Measurements from ENCODE around the gene MOSMO.
A peak's percentile ranks its signal among the peaks of the same experiment; 100 is the strongest.
"Not testable (repeated sequence)": the region's sequence is repeated elsewhere in the genome, so short reads cannot be mapped to it uniquely, and the experiment has no call there.

MOSMO gene

DNA sequence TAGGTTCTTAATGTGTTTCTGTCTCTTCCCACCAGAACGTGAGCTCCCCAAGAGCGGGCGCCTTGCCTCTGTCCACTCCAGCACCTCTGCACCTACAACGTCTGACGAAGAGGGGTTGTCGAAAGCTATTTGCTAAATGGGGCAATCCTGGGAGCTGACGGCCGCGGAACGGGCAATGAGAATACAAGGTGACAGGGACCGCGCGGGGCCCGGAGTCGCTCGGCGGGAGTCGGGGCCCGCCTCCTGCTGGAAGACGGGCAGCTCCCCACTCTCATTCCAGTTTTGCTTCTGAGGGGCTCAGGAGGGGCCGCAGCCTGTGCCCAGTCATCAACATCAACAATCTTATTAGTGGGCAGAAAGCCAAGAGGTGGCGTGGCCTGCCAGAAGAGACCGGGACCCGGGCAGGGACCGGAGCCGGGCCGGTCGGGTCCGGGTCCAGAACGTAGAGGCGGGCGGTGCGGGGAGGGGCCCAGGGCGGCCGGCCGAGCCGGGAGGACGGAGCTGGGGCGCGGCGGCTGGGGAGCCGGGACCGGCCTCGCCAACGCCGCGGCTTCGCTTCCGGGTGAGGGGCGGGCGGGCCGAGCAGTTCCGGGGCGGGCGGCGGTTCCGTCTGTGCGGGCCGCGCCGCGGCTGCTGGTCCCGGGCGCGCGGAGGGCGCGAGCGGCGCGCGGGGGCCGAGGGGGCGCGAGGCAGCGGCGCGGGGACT, at the start of gene MOSMO:
Gene MOSMO, plus strand, starts transcription at position 603 of the 706 bp plus-strand sequence. CDS start 191 bp downstream, outside the sequence.
- DNase-seq, result peak; percentile 8 to 63 (median 39)

DNA sequence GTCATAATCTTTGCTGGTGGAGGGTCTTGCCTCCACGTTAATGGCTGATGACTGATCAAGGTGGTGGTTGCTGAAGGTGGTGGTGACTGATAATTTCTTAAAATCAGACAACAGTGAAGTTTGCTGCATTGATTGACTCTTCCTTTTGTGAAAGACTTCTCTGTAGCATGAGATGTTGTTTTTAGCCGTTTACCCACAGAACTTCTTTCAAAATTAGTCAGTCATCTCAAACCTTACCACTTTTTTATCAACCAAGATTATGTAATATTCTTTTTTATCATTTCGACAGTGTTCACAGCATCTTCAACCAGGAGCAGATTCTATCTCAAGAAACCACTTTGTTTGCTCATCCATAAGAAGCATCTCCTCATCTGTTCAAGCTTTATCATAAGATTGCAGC, 48.9 kb upstream of the MOSMO start:
- no peak for DNase-seq

DNA sequence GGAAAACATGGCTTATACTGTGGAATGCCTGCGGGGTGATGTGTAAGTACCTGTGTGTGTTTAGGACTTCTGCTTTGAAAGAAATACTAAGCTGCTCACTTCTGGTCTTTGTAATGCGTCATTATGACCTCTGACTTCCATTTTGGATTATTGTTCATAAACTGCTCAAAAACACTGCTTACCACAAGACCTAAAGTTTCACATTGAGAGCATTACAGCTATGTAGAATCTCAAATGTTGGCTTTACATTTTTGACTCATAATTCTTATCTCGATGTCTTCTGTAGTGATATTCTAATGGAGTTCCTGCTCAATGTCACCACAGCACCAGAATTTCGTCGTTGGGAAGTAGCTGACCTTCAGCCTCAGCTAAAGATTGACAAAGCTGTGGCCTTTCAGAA, 45.4 kb upstream of the MOSMO start:
- DNase-seq, result no peak

DNA sequence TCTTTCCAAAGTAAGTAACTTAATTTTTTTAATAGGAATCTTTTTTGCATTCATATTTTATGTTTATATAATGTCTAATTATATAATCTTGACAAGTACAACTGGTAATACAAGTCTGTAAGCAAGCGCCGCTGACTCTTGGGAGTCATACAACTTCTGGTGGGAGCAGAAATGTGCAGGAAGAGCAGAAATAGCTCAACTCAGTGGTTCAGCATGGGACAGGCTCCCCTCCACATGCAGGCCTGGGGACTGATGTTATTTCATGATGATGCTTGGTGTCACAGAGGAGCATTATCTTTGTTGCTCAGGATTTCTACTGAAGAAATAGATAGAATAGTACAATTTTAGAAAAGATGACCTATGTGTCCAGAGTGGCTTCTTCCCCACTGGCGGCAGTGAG, 44.0 kb upstream of the MOSMO start:
- no peak for DNase-seq

DNA sequence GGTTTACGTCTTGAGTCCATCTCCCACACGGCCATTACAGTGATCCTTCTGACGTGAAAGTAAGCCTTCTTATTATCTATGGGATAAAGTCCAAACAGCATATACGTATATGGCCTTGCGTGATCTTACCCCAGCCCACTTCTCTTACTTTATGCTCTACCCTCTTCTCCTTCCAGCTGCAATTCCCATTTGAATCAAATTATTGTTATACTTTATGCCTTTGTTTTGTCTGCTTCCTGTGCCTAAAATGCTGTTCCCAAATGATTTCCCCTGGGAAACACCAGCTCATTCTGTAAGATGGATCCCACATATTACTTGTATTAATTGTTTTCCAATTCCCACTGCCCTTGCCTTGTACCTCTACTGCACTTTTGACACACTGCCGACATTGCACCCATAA, 43.6 kb upstream of the MOSMO start:
- DNase-seq, result no peak

DNA sequence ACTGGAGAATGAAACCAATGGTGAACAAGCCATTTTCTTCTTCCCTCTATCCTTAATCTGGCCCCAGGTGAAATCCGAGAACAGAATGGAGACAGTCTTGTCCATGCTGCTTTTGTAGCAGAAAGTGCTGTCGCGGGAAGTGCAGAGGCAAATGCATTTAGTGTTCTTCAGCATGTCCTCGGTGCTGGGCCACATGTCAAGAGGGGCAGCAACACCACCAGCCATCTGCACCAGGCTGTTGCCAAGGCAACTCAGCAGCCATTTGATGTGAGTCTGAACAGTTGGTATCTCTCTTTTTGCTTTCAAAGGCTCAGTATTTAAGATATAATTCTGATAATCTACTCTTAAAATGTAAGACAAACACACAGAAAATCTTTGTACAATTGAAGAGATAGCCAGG, 36.1 kb upstream of the MOSMO start:
- DNase-seq, result no peak

DNA sequence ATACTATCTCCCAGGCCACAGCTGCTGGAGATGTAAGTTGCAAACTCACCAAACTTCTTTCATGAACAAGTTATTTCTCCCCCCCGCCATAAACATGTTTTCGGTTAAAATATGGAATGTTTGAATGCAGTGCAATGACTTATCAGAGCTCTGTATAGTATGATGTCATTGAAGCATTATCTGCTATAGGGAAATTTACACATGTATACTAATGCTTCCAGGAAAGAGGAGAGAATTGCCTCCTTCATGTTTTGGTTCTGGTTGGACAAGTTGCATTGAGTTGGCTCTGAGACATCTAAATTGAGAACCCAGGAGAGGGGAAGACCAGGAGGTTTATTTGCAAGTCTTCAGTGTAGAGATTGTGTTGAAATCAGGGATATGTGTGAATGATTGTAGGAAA, 34.0 kb upstream of the MOSMO start:
- DNase-seq, result no peak

DNA sequence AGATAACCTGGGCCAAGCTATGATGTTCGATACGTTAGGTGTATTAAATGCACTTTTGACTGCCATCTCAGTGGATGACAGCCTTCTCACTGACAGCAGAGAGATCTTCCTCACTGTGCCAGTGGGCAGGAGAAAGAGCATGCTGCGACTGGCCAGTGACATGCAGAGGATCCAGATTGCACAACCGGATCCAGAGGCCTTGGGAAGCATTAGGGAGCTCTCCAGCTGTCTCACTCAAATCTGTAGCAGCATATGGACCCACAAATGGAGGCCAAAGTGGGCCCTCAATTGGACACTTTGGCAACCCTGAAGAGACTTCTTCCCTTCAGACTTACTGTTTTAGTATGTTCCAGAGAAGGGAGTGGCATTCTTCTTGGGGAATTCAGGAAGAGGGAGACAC, 27.9 kb upstream of the MOSMO start:
- DNase-seq, result no peak

DNA sequence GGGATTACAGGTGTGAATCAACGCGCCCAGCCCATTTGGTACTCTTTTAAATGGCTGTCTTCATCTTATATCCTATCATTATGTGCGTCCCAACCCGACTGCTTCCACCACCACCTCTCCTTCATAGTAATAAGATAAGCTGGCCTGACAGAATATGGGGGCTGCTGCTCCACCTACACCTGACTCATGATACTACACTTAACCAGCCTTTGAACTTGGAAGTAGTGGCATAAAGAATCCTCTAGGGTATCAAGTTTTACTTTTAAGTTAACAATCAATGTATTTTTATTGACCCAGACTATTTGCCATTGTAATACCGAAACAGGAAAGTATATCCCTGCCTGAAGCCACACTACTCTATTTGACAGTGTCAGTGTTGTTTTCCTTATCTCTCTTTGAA, 25.8 kb upstream of the MOSMO start:
- no peak for DNase-seq

DNA sequence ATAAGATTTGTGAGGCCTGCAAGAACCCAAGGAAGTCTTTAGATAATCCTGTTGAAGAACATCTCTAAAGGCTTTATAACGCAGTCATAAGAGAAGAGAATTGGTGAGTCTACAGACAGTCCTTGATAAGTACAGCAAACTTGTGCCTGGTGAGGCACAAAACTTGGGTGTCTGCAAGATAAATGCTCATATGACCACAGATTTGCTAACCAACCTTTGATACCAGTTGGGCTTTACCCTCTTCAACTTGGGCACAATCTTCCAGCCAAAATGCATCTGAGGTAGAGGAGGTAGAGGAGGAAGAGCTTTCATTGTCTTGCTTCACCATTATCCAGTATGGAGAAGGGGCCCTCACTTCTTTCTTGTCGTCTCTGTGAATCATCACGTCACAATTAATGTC, 23.8 kb upstream of the MOSMO start:
- DNase-seq, result no peak

DNA sequence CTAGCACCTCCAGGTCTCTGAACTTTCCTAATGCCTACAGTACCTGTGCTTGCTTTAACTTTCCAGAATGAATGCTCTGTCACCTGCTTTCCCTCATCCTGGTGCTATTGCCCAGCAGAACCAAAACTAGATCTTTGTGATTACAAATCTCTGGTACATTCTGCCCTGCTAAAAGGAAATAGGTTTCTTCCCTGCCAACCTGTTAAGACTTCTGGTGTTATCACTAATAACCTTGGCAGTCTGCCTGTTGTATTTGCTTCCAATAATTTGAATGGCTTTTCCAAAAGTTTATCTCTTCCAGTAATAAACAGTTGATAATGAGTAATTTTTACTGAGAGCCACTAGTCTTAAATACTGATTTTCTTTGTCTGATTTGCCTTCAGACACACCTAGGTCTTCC, 22.4 kb upstream of the MOSMO start:
- no peak for DNase-seq

DNA sequence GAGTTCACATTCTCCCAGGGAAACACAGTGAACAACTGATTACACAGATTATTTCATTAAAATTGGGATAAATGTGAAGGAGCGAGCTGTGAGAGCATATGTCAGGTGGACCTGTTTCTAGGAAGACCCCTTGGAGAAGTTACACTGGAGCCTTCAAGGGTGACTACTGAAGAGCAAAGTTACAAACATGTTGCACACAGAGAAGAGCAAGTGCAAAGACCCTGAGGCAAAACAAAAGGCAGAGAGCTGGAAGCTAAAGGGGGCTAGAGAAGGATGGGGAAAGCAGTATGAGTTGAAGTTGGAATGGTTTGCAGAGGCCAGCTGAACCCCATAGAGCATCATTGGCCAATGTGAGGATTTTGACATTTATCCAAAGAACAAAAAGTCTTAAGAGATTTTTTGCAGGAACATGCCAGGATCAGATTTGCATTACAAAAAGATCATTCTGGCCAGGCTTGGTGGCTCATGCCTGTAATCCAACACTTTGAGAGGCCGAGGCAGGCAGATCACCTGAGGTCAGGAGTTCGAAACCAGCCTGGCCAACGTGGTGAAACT, 21.1 kb upstream of the MOSMO start:
- no peak for DNase-seq

DNA sequence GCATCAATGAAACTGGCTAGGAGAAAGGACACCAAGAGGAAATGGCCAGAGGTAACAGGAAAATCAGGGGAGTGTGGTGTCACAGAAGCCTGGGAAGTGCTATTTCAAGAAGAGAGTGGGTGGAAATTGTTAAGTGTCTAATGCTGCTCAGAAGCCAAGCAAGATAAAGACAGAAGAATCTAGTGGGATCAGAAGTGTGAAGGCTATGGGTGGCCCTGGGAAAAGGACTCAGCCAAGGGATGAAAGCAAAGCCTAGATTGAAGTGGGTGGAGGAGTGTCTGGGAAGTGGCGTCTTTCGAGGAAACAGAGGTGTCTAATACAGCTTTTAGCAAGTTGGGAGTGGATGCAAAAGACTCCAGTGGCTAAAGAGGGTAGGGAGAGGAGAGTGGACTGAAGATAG, 20.4 kb upstream of the MOSMO start:
- DNase-seq, result no peak

DNA sequence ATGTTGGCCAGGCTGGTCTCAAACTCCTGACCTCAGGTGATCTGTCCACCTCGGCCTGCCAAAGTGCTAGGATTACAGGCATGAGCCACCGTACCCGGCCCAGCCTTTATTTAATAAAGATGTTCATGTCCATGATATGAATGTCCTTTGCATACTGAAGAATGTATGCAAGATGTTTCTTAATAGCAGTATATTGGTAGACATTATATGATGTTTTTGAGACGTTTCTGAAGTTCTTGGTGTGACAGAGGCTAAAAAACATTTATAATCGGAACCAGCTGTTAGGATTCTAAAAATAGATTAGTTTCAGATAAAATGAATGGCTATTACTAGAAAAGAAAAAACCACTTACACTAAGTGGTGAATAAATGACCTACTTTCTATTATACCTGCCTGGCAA, 18.8 kb upstream of the MOSMO start:
- DNase-seq, result no peak

DNA sequence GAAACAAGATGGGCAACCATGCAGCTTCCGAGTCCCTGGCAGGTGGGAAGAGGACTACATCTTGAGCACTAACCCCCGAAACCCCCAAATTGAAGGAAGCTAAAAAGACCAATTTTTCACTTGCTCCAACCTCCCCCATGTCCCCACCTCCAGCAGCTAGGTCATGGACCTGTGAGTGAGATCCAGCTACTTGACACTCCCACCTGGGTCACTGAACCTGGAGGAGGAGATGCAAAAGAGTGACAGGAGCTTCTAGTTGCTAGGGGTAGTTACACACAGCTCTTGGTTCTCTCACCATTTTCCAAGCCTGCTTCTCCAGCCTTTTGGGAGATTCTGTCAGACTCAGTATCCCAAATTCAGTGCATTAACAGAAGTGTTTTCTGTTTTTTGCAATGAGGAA, 18.2 kb upstream of the MOSMO start:
- DNase-seq, result no peak

DNA sequence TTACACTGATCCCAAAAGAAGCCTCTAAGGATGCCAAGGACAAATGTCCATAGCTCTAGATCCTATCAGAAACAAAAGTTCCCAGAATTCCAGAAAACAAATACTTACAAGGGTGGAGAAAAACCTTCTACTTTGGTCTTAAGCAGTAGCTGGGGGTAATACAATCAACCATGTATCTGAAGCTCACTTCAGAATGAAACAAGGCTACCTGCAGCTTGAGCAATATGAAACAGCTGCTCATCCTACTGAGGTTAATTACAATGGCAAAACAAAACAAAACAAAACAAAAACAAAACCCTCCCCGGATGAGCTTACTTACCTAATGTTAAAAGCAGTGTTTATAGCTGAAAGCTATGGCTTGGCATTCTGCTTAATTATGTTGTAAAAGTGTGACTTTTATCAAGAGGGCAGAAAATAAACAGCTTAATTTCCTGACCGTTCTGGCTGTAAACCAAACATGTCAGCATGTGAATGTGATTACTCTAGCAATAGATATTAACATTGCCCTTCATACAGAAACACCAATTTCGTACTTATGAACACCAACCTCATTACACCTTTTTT, 17.4 kb upstream of the MOSMO start:
- no peak for DNase-seq

DNA sequence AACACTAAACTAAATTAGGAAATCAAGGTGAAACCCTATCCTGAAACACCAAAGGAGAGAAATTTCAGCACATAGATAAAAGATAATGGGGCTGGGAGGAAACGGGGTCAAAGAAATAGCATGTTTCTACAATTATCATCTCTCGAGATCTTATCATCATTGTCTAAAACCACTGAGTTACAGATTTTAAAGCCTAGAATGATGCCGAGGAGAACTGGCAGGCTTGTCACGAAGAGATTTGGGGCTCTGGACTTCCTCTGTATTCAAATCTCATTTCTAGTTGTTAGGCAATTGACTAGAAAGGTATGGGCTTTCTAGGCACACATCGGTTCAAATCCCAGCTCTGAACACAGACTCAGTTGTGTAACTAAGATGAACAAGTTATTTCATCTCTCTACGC, 16.3 kb upstream of the MOSMO start:
- DNase-seq, result no peak

DNA sequence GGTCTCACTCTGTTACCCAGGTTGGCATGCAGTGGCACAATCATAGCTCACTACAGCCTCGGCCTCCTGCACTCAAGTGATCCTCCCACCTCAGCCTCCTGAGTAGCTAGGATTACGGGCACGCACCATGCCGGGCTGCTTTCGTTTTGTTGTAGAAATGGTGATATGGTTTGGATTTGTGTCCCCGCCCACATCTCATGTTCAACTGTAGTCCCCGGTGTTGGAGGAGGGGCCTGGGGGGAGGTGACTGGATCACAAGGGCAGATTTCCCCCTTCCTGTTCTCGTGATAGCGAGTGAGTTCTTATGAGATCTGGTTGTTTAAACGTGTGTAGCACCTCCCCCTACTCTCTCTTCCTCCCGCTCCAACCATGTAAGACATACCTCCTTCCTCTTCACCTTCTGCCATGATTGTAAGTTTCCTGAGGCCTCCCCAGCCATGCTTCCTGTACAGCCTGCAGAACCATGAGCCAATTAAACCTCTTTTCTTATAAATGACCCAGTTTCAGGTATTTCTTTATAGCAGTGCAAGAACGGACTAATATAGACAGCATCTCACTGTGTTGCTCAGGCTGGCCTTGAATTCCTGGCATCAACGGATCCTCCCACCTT, 12.9 kb upstream of the MOSMO start:
- no peak for DNase-seq

DNA sequence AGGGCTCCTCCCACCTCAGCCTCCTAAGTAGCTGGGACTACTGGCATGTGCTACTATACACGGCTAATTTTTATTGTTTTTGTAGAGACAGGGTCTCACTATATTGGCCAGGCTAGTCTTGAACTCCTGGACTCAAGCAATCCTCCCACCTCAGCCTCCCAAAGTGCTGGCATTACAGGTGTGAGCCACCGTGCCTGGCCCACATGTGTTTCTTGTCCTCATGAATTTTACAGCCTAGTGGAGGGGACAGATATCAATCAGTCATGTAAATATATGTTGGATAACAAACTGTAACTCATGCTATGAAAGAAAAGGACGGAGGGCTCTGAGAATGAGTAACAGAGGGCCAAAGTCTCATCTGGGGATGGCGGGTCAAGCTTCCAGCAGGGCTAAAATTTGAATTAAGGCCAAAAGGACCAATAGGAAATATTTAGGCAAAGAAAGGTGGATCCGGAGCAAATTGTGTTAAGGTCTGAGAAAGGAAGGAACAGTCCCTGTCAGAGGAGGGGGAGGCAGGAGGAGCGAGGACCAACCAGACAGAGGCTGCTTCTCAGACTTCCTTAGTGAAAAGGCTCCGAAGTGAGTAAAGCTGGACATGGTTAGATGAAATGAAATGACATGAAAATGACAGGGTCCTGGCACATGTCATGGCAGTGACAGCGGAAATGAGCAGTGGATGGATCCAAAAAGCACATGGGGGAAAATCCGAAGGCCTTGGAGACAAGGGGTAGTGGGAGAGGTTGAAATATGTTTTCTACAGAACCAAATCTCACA, 10.8 kb upstream of the MOSMO start:
- no peak for DNase-seq

DNA sequence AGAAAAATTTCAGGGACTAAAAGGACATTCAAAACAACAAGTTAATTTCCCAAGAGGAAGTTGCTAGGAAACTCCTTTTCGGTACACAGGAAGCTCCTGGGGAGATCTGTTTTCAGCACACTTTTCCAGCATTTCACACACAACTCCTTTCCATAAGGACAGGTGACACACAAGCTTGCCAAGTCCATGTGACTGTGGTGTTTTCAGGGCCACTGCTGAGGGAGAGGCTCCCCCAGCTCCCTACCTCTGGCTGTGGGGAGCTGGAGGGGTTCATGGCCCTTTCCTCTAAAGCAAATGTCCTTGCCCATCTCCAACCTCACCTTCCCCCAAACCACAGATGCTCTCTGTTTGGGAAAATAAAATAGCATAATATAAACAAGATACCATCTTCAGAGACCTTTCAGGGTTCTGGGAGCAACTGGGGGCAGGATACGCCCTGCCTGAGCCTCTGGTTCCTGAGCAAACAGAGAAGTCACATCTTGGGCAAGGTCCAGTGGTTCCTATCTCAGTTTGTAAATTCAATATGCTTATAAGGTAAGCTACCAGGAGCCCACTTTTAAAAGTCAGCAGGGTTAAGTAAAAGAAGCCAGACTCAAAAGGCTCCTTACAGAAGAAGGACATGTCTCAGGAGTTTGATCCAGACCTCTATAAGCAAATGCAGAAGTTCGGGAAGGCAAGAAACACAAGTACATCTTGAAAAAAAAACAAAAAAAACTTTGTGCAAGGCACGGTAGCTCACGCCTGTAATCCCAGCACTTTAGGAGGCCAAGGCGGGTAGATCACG, 10.0 kb upstream of the MOSMO start:
- no peak for DNase-seq

DNA sequence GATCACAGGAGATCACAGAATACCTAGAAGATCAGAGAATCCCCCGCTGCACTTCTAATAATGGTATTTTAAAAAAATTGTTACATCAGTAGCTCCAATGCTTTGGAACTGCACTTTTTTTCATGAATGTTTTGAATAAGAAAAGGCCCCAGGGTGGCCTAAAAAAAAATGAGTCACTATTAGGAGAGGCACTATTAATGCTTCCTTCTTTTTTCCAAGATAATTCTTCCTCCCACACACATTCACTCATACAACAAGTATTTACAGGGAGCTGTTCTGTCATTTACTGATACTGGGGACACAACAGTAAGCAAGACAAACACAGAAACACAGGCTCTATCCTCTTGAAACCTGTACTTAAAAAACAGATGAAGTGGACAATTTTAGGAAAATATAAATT, 6.3 kb upstream of the MOSMO start:
- no peak for DNase-seq

DNA sequence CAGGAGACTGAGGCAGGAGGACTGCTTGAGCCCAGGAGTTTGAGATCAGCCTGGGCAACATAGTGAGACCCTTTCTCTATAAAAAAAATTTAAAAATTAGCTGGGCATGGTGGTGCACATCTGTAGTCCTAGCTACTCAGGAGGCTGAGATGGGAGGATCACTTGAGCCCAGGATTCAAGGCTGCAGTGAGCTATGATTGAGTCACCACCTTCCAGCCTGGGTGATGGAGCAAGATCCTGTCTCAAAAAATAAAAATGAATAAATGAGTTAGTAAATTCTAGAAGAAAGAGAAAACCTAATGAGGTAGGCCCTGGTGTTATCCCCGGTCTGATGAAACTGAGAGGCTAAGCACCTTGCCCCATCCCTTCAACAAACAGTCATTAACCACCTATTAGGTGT, 5.9 kb upstream of the MOSMO start:
- DNase-seq, result not testable (repeated sequence)

DNA sequence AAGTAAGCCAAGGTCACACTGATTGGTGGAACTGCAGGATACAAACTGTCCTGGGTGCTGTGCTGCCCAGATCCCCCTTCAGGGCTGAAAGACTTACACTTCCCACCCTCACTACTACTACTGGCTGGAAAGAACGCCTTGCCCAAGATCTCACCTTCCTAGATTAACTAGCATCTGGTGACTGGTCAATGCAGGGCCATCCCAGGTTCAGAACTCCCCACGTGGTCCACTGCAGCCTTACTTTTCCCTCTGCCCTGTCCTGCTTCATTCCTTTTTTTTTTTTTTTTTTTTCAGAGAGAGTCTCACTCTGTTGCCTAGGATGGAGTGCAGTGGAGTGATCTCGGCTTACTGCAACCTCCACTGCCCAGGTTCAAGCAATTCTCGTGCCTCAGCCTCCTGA, 4.7 kb upstream of the MOSMO start:
- no peak for DNase-seq
